ENCODE data around the gene ADAMTS9.

- no peak for TF ChIP-seq CTCF (conservative IDR thresholded peaks at IDR 0.05)
- TF ChIP-seq EZH2 (IDR thresholded peaks at IDR 0.05; ENCODE audit: low read depth): no peak
Measured at GRCh38 chr3:64591615-64592014, 96.2 kb downstream of the ADAMTS9 start.

Measured in PC-9 (cell line).